ENCODE results near the gene POLR2C. TPM values are rescaled to one million over a fixed set of nuclear protein-coding genes. Genes with fewer than 3 reads are reported as not detected.

Gene POLR2C
- total RNA-seq: 84.3 and 94.4 TPM in 2 replicates

DNA sequence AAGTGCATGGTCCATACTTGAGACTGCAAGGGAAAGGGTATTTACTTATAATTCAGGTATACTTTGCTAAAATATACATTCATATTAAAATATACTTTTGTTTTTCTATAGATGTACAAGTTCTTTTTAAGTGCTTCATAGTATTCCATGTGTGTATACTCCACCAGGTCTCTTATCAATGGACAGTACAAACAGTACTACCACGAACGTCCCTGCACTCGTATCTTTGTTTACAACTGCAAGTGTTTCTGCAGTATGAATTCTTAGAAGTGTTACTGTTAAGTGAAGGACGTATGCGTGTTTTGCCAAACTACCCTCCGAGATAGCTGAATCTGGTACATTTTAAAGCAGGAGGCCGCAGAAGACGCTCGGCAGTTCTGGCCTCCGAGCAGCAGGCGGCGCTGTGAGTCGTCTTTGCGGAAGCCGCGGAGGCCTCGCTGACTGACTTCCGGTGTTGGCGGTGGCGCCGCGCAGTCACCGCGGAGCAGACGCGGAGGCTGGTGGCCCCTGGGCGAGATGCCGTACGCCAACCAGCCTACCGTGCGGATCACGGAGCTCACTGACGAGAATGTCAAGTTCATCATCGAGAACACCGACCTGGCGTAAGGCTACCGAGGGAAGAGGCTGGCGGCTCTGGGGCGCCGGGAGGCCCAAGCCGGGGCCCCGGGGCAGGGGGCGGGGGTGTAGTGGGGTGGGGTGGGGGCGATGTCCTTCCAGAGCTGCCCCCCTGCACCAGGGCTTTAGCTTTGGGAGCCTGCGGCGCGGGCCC is at the start of gene POLR2C:
POLR2C (plus strand) TSS at position 471 of the 769 bp plus-strand sequence; CDS start at position 517, 46 bp downstream.

DNA sequence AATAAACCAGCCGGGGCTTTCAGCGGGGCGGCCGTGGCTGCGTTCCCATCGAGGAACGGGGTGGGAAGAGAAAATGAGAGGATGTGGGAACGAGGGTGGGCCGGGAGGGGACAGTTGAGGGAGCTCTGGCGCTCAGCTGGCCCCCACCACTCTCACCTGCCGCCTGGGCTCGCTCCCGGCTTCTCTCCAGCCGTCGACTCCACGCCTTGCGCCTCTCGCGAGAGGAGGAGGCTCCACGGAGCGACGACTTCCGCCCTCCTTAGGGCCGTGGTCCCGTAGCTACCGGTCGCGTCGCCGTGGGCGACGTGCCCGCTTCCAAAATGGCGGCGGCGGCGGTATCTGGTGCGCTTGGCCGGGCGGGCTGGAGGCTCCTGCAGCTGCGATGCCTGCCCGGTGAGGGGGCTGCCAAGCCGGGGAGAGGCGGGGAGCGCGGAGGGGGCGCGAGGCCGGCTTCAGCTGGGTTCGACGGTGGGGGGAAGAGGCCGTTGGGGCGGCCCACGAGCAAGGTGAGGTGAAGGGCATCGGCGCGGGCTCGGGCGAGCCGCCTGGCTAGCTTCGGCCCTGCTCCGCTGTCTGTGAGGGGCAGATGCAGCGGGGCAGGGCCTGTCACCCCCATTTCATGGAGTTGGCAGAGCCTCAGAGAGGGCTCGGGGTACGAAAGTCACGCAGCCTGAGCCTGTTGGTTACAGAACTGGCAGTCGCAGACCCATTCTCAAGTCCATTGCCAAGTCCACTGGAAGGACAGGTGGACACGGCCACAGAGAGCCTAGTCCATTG is 15.1 kb upstream of the POLR2C start, which contains the start of the genes CIAPIN1 and COQ9:
CIAPIN1 (minus strand) TSS at position 200 of the 777 bp plus-strand sequence. CDS start 6,457 bp downstream, outside the sequence.
COQ9 (plus strand) TSS at position 294 of the 777 bp plus-strand sequence; CDS start at position 321, 27 bp downstream.

DNA sequence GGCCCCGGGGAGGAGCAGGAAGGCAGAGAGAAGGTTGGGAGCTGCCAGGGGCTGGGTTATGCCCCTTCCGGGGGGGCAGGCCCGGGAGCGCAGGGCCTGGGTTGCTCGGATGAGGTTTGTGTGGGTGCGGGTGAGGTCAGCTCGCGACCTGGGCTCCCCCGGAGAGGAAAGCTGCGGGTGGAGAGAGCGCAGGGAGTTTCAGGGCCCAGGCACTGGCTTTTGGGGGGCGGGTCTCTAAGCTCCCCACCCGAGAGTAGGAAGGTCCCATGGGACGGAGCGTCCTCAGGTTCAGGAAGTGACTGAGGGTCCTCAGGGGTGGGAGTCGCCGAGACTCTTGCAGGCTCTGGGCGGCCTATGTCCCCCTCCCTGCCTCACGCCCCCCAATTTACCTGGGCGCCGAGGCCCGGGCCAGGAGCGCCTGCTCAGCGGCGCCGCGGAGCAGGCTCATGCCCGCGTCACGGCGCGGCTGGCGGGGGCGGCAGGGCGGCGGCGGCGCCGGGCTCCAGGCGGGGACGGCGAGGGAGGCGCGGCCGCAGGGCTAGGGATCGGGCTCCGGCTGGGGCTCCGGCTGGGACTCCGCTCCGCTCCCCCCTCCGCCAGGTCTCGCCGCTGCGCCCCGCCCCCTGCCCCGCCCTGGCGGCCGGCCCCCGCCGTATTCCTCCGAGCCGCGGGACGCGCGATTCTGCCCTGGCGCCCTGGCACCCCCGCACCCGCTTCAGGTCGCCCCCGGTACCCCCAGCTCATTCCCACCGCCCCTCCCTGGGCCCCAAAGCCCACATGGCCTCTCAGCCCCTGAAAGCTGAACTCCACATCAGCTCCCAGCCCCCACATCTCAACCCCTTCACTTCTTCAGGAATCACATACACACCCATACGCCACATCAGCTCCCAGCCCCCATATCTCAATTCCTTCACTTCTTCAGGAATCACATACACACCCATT is 23.7 kb downstream of the POLR2C start, which contains the start of gene DOK4:
DOK4 (minus strand) TSS at position 578 of the 942 bp plus-strand sequence. CDS start 6,986 bp downstream, outside the sequence.

Other genes with a start within 250 kb of the POLR2C start
- 82.6 and 83.4 TPM in 2 replicates for gene ARL2BP, start 217.4 kb upstream of the POLR2C start, total RNA-seq
- not detected in 2 replicates for gene PLLP, start 178.0 kb upstream of the POLR2C start, total RNA-seq
- not detected in 2 replicates for gene CCL22, start 103.9 kb upstream of the POLR2C start, total RNA-seq
- 0.18 and 1.5 TPM in 2 replicates for gene CX3CL1, start 90.2 kb upstream of the POLR2C start, total RNA-seq
- not detected in 2 replicates for gene CCL17, start 57.9 kb upstream of the POLR2C start, total RNA-seq
- gene CIAPIN1, start 15.3 kb upstream of the POLR2C start, total RNA-seq: 26.7 and 34.2 TPM in 2 replicates
- 31.8 and 35.8 TPM in 2 replicates for gene COQ9, start 15.2 kb upstream of the POLR2C start, total RNA-seq
- 41.7 and 51.4 TPM in 2 replicates for gene DOK4, start 23.8 kb downstream of the POLR2C start, total RNA-seq
- 21.7 and 24.0 TPM in 2 replicates for gene CCDC102A, start 73.9 kb downstream of the POLR2C start, total RNA-seq
- gene ADGRG5, start 80.0 kb downstream of the POLR2C start, total RNA-seq: not detected in 2 replicates
- gene ADGRG1, start 166.0 kb downstream of the POLR2C start, total RNA-seq: 3.9 and 5.6 TPM in 2 replicates
- not detected in 2 replicates for gene ADGRG3, start 205.6 kb downstream of the POLR2C start, total RNA-seq
- not detected in 2 replicates for gene DRC7, start 232.1 kb downstream of the POLR2C start, total RNA-seq